HG03280 (cell line): ENCODE results near the gene DNER.
A peak's percentile ranks its signal among the peaks of the same experiment; 100 is the strongest.
"Not testable (repeated sequence)": the region's sequence is repeated elsewhere in the genome, so short reads cannot be mapped to it uniquely, and the experiment has no call there.

Source experiments
- ATAC-seq: cut with Tn5 transposase; IDR thresholded peaks from one replicate; pipeline ENCODE4 v1.9.1; 2021; ENCODE audit warnings: mild to moderate bottlenecking, moderate library complexity; ENCODE audit not compliant: unreplicated experiment

The DNER gene

DNA sequence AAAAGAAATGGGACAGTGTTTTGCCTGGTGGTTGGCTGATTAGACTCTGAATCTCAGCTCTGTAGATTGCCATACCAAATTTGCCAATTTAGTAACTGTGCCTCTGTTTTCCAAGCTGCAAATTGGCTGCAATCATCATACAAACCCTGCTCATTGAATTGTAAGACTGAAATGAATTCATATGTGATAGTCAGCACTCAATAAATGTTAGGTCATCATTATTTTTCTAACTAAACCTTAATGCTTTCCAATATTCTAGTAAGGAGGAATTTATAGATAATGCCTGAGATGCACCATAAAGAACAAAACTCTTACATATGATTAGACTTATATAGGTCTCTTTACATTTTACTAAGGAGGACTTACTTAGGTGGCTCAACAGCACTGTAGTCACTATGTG is 85.3 kb downstream of the DNER start:
- ATAC-seq = no peak

- no peak for ATAC-seq
Measured at GRCh38 chr2:229627728-229628127, 86.6 kb downstream of the DNER start.

DNA sequence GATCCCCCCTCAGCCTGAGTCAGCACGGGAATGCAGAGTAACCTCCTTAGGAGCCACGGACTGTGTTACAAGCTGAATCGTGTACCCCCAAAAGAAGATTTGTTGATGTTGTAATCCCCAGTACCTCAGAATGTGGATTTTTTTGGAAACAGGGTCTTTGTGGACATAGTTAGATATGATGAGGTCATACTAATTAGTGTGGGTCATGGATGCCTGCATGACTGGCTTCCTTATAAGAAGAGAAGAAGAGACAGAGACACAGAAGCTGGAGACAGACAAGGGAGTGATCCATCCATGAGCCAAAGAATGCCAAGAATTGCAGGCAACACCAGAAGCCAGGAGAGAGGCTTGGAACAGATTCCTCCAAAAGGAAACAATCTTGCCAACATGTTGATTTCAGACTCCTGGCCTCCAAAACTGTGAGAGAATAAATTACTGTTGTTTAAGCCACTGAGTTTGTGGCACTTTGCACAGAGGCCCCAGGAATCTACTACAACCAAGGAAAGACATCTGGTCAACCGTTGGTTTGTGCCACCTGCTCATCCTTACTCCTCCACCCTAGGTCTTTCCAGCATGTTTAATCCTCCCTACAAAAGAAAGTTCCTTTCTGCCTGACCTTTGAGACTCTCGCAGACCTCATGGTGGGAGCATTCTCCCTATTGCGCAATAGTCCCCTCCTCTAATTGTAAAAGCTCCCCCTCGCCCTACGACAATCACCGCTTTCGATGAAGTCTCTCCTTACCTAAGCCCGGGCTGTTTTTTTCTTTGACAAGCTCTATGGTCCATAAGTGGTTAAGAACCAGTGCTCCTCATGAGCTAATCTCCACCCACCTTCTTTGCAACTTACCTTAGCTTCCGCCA is 91.6 kb downstream of the DNER start:
- no peak for ATAC-seq

DNA sequence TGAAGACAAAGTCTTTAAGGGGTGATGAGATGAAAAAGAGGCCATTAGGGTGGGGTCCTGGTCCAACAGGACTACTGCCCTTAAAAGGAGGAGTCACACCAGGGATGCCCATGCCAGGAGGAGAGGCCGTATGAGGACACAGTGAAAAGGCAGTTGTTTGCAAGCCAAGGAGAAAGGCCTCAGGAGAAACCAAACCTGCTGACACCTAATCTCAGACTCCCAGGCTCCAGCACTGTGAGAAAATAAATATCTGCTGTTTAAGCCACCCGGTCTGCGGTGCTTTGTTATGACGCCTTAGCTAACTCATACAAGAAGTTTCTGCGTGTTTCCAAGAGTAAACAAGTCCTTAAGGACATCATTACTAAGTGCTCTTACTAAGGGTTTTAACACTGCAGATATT is 93.6 kb downstream of the DNER start:
- ATAC-seq = no peak

GRCh38 chr2:229620289-229620688 is 94.1 kb downstream of the DNER start:
- ATAC-seq = no peak

DNA sequence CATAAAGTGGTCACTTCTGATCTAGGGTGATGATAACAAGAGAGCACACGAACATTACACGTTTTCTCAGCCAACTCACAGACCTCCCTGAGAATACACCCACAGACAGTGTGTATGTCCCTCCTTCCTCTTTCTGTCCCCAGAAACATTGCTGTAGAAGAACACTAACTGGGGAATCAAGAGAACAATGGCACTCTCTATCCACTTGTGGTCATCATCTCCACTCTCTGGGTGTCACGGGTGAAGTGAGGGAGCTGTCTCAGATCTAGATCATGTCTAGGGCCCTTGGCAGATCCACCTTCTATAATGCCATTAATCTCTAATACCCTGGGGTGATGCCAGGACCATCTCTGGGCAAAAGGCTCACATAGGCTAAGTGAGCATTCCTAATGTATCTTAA is 97.9 kb downstream of the DNER start:
- ATAC-seq = no peak

DNA sequence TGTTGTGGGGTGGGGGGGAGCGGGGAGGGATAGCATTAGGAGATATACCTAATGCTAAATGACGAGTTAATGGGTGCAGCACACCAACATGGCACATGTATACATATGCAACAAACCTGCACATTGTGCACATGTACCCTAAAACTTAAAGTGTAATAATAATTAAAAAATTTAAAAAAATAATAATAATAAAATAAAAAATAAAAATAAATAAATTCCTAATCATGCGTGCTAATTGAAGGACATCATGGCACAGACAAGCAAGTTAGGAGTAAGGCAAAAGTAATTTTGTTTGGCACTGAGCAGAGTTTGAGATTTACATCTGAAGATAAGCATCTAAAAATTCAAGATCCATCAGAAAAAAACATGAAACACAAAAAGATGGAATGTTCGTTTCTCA is 100.3 kb downstream of the DNER start:
- ATAC-seq = not testable (repeated sequence)

- no peak for ATAC-seq
Measured at GRCh38 chr2:229612384-229612971, 101.9 kb downstream of the DNER start.

- no peak for ATAC-seq
Measured at GRCh38 chr2:229611360-229611759, 103.0 kb downstream of the DNER start.

DNA sequence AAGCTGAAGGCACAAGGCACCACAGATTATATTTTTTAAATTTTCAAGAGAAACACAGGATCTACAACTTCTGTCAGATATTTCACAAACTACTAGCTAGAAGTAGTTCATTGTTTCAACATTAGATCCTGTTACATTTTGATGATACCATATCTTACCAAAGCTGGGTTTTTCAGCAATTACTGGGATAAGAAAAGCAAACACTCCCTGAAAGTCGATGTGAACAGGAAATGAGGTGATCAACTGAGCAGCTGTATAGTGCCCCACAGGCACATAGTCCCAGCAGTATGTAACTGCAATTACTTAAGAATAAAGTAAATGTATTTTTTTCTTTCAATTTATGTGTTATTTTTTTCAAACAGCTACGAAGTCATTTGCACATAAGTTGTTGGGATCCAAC is 103.5 kb downstream of the DNER start:
- no peak for ATAC-seq

GRCh38 chr2:229610333-229610732 is 104.0 kb downstream of the DNER start:
- ATAC-seq = no peak

- ATAC-seq = no peak
Measured at GRCh38 chr2:229601936-229602335, 112.4 kb downstream of the DNER start.

GRCh38 chr2:229601396-229601795 is 113.0 kb downstream of the DNER start:
- ATAC-seq = no peak

DNA sequence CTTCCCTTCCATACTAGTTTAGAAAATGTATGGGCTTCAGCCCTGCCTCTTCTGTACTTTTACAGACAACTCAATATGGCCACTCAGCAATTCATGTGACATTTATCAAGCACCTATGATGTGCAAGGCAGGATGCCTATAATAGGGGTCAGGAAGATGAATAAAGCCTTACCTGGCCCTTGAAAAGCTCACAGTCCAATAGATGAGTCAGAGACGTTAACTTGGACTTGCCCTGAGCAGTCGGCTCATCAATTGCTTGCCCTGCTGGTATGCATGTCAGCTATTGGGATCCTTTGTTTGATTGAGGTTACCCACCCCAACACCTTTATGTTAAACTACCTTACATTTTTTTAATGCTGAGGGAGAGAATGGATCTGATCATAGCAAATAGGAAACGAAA is 116.1 kb downstream of the DNER start:
- ATAC-seq = no peak

DNA sequence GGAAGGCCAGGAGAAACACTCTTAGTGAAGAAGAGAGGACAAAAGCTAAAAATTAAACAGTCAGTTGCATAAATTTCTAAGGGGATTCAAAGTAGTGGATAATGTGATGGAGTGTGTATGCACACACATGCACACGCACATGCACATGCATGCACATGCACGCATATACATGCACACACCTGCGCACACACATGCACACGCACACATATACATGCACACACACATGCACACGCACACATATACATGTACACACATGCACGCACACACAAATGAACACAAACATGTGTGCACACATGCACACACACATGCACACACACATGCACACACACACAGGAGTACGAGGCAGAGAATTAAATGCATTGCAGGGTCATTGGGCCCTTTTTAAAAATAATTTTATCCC is 117.6 kb downstream of the DNER start:
- no peak for ATAC-seq

- ATAC-seq = no peak
Measured at GRCh38 chr2:229591611-229592010, 122.7 kb downstream of the DNER start.

DNA sequence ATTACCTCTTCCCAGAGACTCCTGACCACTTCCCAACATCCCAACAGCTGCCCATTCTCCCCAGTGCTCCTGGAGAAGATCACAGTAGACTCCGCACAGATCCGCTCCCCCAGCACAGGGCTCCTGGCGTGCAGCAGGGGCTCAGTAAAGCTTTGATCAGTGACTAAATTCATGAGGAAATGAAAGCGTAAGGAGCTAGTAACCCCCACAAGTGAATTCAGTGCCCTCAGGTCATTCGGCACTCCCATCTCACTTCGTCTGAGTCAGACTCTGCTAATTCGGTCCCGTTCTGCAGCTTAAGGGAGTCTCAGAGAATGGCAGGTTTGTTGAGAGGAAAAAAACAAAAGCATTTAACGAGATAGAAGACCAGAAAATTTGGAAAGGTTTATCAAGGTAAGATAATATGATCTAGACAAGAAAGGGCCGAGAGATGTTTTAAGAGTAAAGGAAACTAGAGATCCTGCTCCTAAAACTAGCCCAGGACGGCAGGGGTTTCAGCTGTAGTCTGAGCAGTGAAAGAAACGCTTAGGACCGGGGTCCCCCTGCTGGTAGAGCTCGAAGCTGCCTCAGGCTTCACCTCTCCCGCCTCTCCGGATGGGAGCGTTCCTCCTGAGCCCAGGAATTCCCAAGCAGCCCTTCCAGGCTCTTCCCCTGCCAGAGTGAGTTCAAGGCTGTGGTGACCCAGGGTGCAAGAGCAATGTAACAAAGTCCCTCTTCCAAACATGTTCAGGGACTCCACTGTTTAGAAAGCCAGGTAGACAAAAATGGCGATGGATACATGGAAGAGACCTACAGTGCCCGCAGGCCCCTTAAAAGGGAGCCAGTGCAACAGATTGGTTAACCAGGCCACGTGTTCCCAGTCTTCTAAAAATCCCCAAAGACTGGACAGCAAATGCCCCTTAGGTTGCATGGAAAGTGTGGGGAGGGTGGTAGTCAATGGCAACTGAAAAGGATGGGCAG is 127.3 kb downstream of the DNER start:
- ATAC-seq = peak; percentile 81

DNA sequence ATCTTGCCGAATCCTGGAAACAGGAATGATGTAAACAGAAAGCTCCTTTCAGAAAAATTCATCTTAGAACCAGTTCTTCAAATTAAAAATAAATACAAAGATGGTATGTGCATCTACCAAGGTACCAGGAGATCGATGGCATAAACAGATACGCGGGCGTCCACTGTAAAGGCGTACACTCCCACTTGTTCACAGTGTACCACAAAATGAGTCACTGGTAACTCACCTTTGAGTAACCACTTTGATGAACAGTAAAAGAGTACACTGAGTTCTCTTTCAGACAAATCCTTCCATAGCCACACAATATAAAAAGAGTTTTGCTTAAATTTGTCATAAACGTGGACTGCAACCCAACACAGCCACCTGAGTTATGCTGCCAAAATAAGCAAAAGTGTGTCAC is 128.3 kb downstream of the DNER start:
- no peak for ATAC-seq

DNA sequence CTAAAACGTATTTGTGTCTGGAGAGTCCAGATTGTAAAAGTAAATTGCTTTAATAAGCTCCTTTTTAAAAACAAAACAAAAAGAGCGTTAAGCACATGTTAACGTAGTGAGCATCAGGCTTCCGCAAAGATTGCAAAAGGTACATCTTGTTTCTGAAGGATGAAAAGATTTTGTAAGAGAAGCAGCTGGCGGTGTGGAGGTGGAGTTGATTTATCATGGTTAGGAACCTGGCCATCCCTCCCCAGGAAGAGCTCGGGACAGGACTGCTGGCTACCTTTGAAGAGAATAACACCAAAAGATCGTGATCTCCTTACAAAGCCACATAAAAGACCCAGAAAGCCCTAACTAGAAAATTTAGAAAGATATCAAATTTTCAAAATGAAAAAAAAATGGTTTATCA is 132.2 kb downstream of the DNER start:
- no peak for ATAC-seq

DNA sequence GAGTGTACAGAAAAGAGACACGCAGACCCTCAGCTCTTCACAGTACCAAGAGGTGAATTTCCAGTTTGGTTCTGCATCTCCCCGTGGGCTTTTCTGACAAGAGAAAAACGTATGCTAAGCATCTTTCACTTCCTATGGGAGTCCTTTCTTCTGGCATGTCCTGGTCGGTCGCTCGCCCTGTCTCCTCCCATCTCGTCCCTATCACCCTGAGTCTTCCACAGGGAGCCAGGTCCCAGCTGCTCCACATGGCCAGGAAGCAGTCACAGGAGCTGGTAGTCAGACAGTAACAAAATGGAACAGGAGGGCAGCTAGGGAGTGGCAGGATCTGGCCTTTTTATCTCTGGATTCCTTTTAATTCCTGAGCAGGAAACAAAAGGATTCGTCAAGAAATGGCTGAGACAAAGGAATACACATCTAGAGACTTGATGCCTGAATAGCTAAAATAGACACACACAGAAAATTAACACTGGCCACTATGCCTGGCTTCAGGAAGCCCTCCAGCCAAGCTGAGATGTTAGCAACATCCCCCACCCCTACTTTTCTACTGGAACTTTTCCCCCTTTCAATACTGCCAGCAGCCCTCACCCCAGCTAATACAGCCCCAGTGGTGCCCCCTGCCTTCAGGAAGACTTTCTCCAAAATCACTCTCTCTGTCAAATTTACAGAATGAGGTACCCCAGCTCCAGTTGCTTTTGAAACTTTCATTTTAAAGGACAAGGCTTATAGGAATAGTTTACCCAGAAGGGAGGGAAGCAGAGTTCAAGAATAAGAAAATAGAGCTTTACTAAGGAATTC is 136.1 kb downstream of the DNER start:
- ATAC-seq = no peak
